ENCODE results near the gene MTG1.
A peak's percentile ranks its signal among the peaks of the same experiment; 100 is the strongest.
"Not testable (repeated sequence)": the region's sequence is repeated elsewhere in the genome, so short reads cannot be mapped to it uniquely, and the experiment has no call there.

MTG1 gene

DNA sequence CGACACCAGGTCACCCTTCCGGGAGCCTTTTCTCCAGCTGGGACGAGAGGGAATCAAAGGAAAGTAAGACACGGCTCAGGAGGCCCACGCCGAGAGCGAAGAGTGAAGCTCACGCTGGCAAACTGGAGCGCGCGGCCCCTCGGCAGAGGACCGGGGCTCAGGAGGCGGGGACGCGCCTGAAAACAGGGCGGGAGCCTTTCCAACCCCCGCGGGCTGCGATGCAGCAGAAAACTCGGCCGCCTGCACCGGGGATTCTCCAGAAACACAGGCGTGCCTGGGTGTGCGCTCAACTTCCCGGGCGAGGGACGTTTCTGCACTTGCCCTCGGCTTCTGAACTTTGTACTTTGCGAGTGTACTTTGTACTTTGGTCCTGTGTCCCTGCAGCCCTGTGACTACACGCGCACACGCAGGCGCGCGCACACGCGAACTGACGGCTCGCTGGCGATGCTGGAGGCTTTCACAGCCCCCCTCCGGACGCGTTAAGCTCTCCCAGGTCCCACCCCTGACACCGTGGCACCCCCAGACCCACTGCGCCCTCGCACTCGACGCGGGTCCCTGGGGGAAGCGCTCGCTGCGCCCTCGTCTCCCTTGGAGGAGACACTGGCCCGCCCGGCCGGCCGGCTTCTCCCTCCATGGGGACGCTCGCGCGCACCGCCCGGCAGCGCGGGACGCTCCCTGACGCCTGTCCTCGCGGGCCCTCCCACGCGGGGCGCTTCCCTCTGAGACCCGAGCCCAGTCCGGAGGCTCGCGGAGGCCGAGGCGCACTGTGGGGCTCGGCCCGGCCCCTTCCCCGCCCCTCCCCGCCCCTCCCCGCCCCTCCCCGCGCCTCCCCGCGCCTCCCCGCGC, 15.5 kb upstream of the MTG1 start:
- DNase-seq (ENCODE audit: low read depth in 2 of 2): peak in 1 of 2 experiments; percentile 11

DNA sequence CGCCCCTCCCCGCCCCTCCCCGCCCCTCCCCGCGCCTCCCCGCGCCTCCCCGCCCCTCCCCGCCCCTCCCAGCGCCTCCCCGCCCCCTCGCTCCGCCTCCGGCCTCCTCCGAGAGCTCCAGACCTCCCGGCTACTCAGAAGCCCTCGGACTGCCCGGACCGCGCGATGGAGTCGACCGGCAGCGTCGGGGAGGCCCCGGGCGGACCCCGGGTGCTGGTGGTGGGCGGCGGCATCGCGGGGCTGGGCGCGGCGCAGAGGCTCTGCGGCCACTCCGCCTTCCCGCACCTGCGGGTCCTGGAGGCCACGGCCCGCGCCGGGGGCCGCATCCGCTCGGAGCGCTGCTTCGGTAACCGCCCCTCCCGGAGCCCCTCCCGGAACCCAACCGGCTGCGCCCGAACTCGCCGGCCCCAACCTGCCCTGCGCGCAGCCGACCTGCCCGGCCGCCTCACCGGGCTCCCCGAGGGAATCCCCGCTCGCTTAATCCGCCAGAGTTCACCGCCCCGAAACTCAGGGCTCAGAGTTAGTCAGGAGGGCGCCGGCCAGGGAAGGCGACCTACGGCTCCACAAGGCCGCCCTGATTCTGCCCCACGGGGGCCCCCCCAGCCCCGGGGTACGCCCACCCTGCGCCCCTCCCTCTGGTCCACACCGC, 14.7 kb upstream of the MTG1 start, which contains the start of gene PAOX:
TSS of gene PAOX (plus strand) at position 111 of the 649 bp plus-strand sequence. CDS start at position 166, 55 bp downstream.
- no peak for DNase-seq (ENCODE audit: low read depth in 2 of 2)

DNA sequence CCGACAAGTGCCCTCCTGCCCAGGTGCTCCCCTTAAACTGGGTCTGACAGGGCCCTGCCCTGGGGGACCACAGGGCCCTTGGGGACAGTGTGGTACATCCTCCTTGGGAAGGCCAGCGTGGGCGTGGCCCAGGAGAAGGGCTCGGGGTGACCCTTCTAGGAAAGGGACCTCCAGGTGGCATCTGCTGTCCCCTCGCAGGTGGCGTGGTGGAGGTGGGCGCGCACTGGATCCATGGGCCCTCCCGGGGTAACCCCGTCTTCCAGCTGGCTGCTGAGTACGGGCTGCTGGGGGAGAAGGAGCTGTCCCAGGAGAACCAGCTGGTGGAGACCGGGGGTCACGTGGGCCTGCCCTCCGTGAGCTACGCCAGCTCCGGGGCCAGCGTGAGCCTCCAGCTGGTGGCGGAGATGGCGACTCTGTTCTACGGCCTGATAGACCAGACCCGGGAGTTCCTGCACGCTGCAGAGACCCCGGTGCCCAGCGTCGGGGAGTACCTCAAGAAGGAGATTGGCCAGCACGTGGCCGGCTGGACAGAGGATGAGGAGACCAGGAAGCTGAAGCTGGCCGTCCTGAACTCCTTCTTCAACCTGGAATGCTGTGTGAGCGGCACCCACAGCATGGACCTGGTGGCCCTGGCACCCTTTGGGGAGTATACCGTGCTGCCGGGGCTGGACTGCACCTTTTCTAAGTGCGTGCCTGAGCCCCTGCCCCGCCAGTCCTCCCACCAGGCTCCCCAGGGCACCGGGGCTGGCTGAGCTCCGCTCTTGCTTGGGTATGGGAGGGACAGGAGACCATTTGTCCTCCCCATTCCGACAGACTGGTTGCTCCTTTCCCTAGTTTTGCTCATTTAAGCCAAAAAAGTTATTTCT, 13.9 kb upstream of the MTG1 start:
- no peak for DNase-seq (ENCODE audit: low read depth in 2 of 2)

DNA sequence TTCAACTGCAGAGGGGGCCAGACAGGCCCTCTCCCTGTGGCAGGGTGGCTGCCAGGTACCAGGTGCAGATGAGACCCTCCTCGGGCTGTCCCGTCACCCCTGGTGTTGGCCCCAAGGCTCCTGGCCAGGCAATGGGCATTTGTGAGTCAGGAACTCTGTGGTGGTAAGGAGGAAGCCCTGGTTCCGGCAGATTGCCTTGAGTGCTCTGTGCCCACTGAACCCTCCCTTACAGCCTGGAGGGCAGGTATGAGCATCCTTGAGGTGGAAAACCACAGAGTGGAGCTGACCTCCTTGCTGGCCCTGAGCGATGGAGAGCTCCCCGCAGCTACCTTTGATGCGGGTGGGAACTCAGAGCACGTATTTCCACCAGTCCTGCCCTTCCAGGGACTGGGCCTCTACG, 12.9 kb upstream of the MTG1 start:
- DNase-seq (ENCODE audit: low read depth in 2 of 2): no peak

DNA sequence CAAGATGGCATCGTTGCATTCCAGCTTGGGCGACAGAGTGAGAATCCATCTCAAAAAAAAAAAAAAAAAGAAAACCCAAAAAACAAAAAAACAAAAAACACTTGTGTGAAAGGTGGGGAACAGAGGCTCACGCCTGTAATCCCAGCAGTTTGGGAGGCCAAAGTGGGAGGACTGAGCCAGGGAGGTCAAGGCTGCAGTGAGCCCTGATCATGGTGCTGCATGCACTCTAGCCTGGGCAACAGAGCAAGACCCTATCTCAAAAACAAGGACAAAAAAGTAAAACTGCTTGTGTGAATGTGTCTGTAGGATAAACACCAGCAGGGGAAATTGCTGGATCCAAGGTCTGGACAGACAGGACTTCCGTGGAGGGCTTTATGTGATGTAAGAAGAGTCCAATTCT, 10.4 kb upstream of the MTG1 start:
- DNase-seq (ENCODE audit: low read depth in 2 of 2): no peak

DNA sequence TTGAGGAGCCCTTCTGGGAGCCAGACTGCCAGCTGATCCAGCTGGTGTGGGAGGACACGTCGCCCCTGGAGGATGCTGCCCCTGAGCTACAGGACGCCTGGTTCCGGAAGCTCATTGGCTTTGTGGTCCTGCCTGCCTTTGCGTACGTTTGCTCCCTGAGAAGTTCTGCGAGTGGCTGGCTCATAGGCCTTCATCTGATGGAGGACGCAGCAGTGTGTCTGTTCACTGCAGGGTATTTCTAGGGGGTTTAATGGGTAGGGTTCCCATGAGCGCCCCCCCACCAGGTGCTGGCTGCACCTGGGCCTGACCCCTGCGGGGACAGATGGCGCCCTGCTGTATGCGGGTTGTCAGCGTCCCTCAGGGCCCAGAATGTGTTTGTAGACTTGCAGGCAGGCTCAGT, 9.9 kb upstream of the MTG1 start:
- no peak for DNase-seq (ENCODE audit: low read depth in 2 of 2)

DNA sequence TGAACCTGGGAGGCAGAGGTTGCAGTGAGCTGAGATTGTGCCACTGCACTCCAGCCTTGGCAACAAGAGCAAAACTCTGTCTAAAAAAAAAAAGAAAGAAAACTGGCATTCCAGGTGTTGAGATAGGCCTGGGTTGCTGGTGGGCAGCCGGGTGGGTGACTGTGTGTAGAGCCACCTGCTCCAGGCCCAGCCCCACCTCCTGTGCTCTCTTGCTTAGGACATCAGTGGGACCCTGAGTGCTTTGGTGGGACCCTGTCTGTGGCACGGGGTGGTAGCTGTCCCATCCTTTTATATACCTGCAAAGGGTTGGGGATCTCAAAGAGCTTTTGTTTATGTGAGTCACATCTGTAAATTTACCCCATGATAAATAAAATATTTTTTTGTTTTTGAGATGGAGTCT, 8.7 kb upstream of the MTG1 start:
- no peak for DNase-seq (ENCODE audit: low read depth in 2 of 2)

DNA sequence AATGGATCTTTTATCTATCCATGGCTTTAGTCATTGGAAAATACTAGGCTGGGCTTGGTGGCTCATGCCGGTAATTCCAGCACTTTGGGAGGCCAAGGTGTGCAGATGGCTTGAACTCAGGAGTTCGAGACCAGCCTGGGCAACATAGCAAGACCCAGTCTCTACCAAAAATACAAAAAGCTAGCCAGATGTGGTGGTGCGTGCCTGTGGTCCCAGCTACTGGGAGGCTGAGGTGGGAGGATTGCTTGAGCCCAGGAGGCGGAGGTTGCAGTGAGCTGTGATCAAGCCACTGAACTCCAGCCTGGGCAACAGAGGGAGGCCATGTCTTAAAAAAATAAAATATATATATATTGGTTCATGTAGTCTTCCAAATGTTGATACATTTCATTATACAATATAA, 7.0 kb upstream of the MTG1 start:
- not testable (repeated sequence) for DNase-seq (ENCODE audit: low read depth in 2 of 2)

DNA sequence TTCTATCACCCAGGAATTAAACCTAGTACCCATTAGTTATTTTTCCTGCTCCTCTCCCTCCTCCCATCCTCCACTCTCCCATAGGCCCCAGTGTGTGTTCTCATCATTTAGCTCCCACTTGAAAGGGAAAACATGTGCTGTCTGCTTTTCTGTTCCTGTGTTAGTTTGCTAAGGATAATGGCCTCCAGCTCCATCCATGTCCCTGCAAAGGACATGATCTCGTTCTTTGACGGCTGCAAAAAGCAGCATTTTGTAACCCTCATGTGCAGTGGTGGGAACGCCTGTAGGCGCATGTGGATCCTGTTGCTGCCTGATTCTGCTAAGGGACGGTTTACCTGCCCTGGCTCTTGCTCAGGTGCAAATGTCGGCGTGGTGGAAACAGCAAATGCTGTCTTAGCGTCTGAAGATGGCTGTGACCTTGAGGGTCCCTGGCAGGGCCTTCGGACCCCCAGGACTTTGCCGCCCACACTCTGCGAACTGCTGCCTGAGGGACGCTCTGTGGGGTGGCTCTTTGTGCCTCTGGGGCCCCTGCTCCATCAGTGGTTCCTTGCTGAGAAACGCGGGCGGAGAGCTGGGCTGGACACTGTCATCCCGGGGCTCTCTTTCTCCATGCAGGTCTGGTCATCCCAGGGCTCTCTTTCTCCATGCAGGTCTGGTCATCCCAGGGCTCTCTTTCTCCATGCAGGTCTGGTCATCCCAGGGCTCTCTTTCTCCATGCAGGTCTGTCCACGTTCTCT, 5.6 kb upstream of the MTG1 start:
- DNase-seq (ENCODE audit: low read depth in 2 of 2): no peak

DNA sequence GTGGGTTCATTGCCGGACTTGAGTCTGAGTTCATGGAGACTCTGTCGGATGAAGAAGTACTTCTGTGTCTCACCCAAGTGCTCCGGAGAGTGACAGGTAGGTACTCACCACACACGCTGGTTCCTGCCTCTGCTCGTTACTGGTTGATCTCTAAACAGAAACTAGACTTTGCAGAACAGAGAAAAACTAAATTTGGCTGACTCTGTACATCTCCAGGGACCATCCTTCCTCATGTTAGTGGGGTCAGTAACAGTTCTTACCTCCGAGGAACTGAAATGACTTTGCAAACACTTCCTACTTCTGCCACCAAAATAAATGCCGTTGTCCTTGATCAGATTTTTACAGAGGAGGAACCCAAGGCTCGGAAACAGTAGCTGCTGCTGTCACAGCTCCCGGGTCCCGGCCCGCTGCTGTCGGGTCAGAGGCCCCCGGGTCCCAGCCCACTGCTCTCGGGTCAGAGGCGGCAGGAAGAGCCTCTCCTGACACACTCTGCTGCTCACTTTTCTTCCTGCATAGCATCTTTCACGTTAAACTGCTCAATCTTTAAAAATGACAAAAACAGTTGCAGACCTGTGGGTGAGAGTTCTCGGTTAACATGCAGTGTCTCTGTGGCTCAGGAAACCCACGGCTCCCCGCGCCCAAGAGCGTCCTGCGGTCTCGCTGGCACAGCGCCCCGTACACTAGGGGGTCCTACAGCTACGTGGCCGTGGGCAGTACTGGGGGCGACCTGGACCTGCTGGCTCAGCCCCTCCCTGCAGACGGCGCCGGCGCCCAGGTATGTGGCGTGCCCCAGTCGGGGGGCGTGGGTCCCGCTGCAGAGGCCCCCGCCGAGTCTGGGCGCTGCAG, 4.8 kb upstream of the MTG1 start:
- no peak for DNase-seq (ENCODE audit: low read depth in 2 of 2)

DNA sequence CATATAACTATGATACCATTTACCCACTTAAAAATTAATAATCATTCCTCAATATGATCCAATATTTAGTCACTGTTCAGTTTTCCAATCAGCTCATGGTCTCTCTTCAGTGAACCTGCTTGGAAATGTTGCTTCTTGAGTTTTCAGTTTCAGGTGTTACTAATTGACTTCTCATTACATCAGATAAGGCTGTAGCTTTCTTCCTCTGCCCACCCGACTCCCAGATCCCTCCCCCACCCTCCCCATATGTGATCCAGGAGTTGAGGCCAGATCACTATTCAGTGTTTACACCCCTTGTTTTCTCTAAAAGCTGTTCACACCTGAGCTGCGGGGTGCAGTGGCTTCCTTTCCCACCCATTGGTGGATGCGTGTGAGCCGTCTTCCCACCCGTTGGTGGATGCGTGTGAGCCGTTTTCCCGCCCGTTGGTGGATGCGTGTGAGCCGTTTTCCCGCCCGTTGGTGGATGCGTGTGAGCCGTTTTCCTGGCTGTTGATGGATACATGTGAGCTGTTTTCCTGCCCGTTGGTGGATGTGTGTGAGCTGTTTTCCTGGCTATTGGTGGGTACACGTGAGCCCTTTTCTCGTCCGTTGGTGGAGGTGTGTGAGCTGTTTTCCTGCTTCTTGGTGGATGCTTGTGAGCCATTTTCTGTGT, 3.2 kb upstream of the MTG1 start:
- DNase-seq (ENCODE audit: low read depth in 2 of 2): no peak

DNA sequence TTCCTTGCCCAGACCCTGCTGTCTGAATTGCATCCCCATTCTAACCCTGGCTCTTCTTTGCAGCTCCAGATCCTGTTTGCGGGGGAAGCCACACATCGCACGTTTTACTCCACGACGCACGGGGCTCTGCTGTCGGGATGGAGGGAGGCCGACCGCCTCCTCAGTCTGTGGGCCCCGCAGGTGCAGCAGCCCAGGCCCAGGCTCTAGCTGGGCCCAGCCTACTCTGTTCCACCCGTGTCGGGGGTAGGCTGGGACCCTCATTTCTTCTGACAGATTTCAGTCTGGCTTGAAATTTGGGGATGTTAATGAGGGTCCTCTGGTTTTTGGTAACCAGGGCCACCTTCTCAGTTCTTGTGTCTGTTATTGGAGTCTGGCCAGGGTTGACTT, 2.7 kb upstream of the MTG1 start:
- no peak for DNase-seq (ENCODE audit: low read depth in 2 of 2)

DNA sequence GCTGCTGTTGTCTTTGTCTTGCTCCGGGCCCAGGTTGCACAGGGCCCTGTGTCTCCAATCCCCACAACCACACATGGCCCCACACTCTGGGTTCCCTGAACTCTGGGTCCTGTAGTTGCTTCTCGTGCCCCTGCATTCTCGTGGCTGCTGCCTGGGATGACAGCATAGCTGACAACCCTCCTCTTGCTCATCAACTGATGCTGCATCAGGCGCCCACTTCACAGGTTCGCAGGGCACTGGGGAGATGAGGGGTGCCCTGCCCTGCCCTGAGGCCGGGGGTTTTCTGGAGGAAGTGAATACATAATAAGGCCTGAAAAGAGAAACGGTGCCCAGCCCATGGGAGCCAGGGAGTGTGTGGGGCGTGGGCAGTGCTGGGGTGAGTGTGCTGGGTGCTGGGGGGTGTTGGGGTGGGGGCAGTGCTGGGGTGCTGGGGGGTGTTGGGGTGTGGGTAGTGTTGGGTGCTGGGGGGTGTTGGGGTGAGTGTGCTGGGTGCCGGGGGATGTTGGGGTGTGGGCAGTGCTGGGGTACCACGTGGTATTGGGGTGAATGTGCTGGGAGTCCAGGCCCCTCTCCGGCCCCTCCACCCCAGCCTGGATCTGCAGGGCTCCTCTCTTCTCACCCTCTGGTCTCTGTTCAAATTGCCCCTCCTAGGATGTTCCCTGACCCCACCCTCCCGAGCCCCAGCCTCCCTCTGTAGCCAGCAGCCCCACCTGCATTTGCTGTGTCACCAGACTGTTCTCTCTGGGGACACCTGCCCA, 2.0 kb upstream of the MTG1 start:
- DNase-seq (ENCODE audit: low read depth in 2 of 2): no peak

DNA sequence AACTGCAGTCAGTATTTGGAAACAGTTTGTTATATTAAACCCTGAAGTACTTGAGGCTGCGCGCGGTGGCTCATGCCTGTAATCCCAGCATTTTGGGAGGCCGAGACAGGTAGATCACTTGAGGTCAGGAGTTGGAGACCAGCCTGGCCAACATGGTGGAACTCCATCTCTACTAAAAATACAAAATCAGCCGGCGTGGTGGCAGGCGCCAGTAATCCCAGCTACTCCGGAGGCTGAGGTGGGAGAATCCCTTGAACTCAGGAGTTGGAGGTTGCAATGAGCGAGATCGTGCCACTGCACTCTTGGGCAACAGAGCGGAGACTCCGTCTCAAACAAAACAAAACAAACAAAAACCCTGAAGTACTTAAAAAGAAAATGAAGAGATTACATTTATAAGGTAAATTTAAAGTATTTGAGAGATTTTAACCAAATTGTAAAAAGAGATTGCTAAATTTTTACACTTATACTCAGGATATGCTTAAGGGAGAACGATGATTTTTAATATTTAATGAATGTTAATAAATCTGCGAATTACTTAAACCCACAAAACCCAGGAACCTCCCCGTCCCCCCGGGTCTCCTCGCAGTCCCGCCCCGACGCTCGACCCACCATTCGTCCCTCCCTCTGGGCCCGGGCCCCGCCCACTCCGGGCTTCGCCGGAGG, 425 bp upstream of the MTG1 start:
- no peak for DNase-seq (ENCODE audit: low read depth in 2 of 2)

DNA sequence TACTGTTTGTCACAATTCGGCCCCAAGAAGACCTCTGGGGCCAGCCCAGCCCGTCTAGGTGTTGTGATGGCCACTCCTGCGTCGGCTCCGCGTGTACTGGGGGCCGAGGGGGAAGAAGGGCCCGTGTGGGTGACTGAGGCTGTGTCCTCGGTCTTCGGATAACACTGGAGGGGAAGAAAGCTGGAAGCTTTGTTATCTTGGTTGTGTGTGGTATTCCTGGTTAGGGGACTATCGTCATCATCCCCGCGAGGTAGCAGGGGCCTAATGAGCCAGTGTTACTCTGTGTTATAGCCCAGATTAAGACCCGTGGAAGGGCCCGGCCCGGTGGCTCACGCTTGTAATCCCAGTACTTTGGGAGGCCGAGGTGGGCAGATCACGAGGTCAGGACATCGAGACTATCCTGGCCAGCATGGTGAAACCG, 854 bp downstream of the MTG1 start:
- DNase-seq (ENCODE audit: low read depth in 2 of 2): no peak

DNA sequence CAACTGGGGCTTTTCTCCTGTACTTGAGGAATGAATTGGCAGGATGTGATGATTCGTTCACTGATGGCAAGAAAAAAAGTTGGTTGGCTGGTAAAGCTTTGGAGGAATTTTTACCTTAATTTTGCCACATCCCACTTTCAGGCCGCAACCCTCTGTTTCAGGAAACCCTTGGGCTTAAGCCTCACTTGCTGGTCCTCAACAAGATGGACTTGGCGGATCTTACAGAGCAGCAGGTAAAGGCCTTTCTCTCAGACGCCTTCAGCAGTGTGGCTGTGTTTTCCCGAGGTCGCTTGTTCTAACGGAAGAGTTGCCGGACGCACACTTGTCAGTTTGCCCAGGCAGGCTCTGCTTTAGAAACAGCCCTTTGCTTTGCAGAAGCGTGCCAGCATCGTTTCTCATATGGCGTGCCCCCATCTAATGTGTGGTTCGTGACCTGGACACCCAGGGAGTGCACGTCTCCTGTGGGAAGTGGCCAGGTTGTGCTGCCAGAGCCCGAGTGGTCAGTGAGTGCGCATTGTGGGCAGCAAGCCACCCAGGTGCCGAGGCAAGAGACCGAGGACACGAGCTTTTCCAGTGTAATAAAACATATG, 2.2 kb downstream of the MTG1 start:
- no peak for DNase-seq (ENCODE audit: low read depth in 2 of 2)

DNA sequence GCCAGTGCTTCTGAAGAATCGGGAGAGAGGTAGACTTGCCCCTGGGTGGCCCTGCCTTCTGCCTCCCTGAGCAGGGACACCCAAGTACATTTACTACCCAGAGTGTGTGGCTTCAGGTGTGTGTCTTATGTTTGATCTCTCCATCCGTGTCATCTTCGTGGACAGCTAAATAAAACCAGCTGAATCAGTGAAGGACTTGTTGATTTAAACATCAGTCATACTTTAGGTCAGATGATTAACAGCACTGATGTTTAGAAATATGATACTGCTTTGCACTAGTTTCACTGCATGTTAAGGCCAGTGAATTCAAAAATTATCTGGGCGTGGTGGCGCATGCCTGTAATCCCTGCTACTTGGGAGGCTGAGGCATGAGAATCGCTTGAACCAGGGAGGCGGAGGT, 4.0 kb downstream of the MTG1 start:
- DNase-seq (ENCODE audit: low read depth in 2 of 2): no peak

DNA sequence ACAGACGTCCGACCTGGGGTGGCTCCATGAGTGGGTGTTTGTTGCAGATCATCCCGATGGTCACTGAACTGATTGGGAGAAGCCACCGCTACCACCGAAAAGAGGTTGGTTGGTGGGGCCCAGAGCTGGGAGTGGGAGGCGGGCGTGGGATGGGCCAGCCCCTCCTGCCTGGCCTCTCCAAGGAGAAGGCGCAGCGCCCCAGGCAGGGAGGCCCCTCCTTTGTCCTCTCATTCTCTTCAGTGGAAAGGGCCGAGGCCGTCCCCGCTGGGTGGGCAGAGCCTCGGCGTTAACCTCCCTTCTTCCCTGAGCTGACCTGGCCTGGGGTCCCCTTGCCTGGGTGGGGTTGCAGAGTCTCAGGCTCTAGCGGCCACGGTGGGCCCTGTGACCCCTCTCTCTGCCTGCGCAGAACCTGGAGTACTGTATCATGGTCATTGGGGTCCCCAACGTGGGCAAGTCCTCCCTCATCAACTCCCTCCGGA, 5.2 kb downstream of the MTG1 start:
- DNase-seq (ENCODE audit: low read depth in 2 of 2): no peak

All from fibroblast of skin of left quadriceps (primary cell).